ENCODE results near the gene TMED7.
A peak's percentile ranks its signal among the peaks of the same experiment; 100 is the strongest.

DNA sequence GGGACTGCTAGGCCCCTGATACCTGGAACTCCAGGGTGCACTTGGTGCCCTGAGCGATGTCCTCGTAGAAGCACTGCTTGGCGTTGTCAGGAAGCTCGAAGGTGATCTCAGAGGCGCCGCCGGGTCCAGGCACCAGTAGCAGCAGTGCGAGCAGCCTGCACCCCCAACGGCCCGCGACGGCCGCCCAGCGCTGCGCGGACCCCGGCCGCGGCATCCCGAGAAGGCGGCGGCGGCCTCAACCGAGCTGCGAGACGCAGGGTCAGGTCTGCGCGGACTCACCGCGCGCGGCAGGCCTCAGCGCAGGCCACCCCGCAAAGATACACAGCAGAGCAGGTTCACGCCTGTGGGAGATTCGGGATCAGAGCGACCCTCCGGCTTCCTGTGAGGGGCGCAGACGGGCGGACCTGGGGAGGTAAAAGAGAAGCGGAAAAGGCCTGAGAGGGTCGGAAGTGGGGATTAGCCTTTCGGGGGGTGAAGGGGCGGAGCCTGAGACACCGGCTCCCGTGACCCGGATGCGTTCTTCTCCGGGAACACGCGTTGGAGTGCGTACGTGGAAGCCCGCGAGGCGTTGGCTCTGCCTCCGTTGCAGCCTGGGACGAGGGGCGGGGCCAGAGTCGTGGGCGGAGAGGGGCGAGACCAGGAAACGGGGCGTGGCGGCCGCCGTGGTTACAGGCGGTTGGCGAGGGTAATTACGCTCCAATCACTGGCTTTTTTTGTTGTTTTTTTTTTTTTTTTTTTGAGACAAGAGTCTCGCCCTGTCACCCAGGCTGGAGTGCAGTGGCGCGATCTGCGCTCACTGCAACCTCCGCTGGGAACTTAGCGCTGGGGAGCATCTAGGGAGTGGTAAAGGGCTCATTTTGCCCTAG is at the start of gene TMED7:
- TF ChIP-seq, protein P1, sequence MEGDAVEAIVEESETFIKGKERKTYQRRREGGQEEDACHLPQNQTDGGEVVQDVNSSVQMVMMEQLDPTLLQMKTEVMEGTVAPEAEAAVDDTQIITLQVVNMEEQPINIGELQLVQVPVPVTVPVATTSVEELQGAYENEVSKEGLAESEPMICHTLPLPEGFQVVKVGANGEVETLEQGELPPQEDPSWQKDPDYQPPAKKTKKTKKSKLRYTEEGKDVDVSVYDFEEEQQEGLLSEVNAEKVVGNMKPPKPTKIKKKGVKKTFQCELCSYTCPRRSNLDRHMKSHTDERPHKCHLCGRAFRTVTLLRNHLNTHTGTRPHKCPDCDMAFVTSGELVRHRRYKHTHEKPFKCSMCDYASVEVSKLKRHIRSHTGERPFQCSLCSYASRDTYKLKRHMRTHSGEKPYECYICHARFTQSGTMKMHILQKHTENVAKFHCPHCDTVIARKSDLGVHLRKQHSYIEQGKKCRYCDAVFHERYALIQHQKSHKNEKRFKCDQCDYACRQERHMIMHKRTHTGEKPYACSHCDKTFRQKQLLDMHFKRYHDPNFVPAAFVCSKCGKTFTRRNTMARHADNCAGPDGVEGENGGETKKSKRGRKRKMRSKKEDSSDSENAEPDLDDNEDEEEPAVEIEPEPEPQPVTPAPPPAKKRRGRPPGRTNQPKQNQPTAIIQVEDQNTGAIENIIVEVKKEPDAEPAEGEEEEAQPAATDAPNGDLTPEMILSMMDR (IDR thresholded peaks at IDR 0.05), result peak in 1 of 4 experiments; percentile 39
- TF ChIP-seq POLR2A (IDR thresholded peaks at IDR 0.05) (peak; percentile 35 to 60), EP300 (IDR thresholded peaks at IDR 0.05) (no peak)

Measured in gastroesophageal sphincter (tissue), 3 donors.